Measurements from ENCODE around the gene TADA3.

The TADA3 gene, protein sequence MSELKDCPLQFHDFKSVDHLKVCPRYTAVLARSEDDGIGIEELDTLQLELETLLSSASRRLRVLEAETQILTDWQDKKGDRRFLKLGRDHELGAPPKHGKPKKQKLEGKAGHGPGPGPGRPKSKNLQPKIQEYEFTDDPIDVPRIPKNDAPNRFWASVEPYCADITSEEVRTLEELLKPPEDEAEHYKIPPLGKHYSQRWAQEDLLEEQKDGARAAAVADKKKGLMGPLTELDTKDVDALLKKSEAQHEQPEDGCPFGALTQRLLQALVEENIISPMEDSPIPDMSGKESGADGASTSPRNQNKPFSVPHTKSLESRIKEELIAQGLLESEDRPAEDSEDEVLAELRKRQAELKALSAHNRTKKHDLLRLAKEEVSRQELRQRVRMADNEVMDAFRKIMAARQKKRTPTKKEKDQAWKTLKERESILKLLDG

DNA sequence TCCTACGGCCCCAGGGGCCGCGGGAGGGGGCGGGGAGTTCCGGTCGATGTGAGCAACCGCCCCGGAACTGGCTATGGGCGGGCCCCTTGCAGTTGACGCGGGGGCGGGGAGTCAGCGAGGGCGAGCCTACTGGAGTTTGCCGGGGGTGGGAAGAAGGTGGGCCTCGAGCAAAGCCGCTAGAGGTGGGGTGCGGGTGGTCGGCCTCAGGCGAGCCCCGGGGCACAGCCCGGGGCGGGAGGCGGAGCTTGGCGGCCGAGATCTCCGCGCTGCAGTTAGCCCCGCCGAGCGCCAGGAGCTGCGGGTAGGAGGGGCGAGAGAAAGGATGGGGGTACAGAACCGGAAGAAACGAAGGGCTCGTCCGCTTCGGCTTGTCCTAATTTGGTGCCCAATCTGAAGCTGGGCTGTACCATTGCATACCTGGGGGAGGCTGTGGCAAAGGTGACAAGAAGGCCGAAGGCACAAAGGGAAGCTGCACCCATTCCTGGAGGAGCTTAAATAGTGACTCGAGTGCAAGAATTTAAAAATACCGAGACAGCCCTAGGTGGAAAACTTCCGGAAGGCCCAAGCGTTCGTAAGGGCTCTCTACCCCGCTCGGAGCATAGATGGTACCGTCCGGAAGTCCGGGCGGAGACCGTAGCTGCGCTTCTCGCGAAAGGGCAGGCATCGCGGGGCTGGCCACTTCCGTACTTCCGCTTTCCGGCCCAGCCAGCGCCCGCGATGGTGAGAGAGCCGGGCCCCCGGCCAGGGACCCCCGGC lies at the start of gene TADA3, which contains the start of gene ARPC4:
TADA3 (minus strand) TSS at position 69 of the 756 bp plus-strand sequence. CDS start 1,007 bp downstream, outside the sequence.
ARPC4 (plus strand) TSS at position 678 of the 756 bp plus-strand sequence; CDS start at position 718, 40 bp downstream.
- DNase-seq (ENCODE audit: low read depth) = peak; percentile 93

DNA sequence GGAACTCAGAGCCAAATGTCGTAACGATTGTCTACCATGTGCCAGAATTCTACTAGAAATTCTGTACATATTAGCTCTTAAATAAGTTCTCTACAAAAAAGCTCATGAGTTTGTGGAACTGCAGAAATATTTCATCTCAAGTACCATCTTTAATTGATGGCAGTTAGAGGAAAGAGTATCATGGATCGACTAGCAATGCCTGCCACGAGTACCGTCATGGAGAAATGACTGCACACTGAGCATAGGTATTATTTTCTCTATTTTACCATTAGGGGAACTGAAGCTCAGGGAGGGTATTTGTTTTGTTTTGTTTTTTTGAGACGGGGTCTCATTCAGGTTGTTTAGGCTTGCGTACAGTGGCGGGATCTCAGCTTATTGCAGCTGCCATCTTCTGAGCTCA lies 48.7 kb upstream of the TADA3 start:
- no peak for DNase-seq (ENCODE audit: low read depth)

DNA sequence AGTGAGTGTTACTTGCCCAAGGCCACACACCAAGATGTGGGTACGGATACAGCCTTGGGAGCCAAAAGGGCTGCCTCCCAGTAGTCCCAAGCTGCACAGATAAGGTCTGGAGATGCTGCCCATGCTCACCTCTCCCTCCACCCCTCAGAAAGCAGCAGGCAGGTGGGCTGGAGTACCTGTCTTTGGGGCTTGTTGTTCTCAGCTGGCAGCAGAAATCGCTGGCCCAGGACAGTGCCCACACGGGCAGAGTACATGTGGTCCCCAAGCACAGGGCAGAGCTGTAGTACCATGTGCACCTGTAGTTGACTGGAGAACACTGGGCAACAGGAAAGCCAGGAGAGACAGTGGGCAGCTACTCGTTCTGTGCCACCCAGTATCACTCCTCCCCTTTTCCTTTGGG lies 46.6 kb upstream of the TADA3 start:
- DNase-seq (ENCODE audit: low read depth) = no peak

DNA sequence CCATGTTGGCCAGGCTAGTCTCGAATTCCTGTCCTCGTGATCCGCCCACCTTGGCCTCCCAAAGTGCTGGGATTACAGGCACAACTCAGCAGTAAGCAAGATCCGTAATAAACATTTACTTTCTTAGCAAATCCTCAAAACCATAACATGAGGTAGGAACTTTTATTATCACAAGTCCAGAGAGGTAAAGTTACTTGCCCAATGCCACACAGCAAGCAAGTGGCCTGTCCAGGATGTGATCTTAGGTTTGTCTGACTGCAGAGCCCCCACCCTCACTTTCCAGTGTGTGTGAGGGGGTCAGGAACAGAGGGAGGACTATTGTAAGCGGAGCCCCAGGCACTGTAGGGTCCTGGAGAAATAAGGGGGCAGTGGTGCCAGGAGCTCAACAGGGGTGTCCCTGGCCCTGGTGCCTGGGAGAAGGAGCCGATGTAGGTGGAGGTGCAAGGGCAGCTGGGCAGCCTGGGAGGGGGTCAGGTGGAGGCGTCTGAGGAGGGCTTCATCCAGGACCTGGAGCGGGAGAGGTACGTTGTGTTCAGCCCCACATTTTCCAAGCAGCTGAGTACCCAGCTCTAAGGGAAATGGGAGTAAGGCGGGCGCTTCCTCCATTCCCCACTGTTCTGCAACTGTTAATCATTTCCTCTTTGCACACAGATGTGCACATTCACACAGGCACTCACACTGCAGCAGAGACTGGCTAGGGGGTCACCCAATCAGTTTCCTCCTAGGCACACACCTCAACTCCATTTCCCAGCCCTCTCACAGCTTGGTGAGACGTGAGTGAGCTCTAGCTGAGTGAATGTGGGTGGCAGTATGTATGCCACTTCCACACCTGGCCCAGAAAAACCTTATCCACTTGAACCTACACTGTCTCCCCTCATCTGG lies 45.7 kb upstream of the TADA3 start:
- no peak for DNase-seq (ENCODE audit: low read depth)

DNA sequence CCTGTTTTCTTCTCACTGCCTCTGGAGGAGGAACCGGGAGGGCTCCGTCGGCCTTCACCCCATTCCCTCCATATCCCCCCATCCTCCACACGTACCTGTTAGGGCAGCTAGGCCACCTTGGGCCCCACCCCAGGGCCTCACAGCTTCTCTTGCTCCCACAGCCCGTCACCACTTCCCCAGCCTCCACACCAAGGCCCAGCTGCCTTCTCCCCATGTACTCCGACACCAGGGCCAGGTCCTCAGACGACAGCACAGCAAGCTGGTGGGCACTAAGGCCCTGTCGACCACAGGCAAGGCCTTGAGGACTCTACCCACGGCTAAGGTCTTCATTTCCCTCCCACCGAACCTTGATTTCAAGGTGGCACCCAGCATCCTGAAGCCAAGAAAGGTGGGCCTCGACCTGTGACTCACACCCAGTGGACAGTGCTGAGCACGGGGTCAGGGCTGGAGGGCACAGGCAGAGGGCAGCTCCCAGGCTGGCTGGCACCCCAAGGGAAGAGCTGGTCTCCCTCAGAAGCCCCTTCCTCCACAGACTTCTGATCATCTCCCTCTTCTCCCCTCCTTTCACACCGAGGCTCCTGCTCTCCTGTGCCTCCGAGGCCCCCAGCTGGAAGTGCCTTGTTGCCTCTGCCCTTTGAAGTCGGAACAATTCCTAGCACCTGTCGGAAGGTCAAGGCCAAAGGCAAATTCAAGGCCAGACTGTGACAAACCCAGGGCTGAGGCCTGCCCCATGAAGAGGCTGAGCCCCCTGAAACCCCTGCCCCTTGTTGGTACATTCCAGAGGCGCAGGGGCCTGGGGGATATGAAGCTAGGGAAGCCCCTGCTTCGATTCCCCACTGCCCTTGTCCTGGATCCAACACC lies 42.5 kb upstream of the TADA3 start:
- DNase-seq (ENCODE audit: low read depth) = no peak

DNA sequence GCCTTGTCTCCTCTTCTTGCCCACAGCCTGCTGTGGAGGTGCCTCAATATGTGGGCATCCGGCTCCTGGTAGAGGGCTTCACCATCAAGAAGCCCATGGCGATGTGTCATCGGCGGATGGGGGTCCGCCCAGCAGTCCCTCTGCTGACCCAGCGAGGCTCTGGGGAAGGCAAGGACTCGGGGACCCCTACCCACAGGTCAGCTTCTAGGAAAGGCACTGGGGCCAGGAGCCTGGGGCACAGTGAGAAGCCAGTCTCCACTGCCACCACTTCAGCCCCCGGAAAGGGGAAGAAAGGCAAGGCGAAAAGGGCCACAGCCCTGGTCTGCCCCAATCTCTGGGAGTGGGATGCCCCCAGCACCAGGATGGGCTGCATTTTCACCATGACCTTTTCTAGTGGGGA lies 40.8 kb upstream of the TADA3 start:
- DNase-seq (ENCODE audit: low read depth) = no peak

DNA sequence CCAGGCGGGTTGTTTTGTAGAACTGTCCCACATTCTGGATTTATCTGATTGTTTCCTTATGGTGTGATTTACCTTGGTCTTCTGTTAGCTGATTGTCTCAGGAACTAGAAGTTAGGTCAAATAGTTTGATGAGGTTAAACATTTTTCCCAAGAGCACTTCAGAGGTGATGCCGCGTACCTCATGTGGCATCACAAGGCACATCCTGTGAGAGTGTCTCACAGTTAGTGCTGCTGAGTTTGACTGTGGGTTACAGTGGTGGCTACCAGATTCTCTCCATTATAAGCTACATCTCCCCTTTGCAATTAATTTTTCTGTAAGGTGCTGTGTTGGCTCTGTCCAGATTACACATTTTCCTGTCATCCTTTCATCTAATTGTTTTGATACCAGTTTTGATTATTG lies 39.0 kb upstream of the TADA3 start:
- no peak for DNase-seq (ENCODE audit: low read depth)

DNA sequence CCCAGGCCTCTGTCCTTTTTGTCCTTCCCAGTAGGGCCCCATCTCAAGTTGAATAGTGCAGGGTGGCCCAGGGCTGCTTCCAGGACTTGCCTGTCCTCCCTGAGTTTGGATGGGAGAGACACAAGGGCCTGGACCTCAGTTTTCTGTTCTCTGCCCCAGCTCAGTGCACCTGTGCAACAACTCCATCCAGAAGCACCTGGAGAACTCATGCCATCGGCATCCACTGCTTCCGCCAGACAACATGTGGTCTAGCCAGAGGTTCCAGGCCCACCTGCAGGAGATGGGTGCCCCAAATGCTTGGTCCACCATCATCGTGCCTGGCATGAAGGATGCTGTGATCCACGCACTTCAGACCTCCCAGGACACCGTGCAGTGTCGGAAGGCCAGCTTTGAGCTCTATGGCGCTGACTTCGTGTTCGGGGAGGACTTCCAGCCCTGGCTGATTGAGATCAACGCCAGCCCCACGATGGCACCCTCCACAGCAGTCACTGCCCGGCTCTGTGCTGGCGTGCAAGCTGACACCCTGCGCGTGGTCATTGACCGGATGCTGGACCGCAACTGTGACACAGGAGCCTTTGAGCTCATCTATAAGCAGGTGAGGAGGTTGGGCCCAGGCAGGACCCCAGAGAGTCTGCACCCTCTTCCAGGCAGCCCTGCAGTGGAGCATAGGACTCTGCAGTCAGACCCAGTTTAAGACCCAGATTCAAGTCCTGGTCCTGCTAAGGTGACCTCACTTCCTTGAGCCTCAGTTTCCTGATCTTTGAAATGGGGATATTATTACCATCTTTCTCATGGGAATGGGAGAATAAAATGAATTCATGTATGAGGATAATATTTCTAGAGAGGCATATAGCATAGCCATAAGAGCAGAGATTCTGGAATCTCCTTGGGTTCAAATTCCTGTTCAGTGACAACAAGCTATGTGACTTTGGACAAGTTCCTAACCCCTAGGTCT lies 36.8 kb upstream of the TADA3 start:
- no peak for DNase-seq (ENCODE audit: low read depth)

DNA sequence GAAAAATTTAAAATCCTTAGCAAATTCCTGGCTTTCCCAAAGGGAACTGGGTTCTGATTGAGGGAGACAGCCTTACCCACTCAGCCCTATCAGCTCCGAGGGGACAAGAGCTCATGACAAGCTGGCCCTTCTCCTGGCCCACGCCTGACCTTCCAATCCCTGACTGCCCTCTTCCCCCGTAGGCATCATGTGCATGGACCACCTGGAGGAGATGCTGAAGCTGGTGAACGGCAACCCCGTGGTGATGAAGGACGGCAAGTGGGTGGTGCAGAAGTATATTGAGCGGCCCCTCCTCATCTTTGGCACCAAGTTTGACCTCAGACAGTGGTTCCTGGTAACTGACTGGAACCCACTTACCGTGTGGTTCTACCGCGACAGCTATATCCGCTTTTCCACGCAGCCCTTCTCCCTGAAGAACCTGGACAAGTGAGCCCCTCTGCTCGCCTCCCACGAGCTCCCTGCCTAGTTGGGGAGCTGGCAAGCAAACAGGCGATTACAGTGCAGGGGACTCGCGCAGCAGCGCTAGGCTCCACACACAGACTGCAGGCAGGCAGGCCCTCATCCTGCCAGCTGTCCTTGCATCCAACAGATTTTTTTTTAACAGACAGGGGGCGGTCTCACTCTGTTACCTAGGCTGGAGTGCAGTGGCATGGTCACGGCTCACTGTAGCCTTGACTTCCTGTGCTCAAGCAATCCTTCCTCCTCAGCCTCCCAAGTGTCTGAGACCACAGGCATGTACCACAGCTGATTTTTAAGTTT lies 34.7 kb upstream of the TADA3 start:
- no peak for DNase-seq (ENCODE audit: low read depth)

DNA sequence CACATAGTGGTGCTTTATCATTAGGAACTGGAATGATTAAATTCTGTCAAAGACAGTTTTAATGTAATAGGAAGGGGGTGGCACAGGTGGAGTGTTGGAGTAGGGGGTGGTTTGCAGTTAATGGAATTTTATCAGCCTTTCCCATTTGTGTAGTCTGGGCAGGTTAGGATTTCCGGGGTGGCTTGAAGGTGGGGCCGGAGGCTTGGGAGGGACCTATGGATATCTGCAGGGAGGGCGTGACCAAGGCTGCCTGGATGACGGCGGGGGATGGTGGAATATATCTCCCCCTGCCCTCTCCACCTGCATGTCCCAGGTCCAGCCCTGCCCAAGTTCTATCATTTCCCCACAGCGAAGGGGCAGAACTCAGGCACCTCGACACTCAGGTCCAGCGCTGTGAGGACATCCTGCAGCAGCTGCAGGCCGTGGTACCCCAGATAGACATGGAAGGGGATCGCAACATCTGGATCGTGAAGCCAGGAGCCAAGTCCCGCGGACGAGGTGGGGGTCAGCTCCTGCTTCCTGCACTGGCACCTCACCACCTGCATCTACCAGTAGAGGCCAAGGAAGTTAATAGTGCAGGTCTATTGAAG lies 33.3 kb upstream of the TADA3 start:
- no peak for DNase-seq (ENCODE audit: low read depth)

DNA sequence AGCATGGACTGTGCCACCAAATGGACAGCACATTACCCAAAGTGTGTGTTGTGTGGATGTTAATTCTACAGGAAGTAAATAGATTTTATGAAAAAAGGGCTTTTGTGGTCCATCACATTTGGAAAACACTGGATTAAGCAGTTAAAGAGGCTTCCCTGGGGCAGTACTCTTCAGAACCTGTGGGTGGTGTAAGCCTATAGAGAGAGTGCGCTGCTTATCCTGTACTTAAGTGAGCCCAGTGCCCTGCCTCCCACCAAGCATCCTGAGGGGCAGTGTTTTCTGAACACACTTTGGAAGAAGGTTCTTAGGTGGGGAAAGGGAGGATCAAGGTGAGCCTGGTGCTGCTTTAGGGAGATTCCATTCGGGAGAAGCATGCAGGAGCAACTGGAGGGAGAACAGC lies 28.7 kb upstream of the TADA3 start:
- DNase-seq (ENCODE audit: low read depth) = no peak

DNA sequence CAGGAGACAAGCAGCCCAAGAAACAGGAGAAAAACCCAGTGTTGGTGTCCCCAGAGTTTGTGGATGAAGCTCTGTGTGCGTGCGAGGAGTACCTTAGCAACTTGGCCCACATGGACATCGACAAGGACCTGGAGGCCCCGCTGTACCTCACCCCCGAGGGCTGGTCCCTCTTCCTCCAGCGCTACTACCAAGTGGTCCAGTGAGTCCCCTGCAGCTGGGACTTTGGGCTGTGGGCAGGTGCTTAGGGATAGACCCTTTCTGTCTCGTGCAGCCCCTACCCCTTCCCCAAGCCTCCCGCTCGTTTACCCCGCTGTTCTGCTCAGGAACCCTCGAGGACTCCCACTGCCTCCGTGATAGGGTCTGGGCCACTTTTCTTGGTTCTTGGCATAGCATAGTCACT lies 28.3 kb upstream of the TADA3 start:
- no peak for DNase-seq (ENCODE audit: low read depth)

DNA sequence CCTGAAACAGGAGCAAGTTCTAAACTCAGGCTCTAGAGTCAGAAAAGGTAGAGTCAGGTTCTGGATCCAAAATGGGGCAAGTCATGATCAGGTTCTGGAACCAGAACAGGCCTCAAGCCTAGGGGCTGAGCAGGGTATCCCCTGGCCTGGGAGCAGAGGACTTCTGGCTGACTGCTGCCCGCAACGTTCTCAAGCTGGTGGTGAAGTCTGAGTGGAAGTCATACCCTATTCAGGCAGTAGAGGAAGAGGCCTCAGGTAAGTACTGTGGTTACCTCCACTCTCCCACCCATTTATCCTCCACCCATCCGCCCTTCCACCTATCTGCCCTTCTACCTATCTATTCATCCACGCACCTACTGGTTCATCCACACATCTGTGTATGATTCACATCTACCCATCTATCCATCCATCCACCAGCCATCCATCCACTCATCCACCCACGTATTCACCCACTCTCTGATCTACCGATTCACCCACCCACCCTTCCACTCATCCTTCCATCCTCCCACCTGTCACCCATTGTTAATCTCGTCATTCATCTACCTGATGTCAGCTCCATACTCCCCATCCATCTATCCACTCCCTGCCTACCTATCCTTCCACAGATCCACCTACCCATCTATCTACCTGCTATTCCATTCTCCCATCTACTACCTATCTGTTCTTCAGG lies 26.5 kb upstream of the TADA3 start:
- DNase-seq (ENCODE audit: low read depth) = no peak

DNA sequence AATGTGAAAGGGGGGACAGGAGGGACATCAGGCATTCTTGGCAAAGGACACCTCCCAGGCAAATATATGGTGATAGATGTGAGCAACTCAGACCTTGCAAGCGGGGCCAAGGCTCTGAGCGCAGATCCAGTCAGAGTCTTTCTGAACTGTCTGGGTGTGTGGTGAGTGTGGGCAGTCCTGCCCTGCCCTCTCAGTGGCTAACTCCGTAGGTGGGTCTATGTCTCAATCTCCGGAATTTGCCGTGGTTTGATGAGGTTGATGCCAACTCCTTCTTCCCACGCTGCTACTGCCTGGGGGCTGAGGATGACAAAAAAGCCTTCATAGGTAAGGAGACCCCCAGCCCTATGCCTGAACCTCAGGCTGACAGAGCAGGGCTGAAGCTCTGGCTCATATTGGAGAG lies 25.2 kb upstream of the TADA3 start:
- no peak for DNase-seq (ENCODE audit: low read depth)

DNA sequence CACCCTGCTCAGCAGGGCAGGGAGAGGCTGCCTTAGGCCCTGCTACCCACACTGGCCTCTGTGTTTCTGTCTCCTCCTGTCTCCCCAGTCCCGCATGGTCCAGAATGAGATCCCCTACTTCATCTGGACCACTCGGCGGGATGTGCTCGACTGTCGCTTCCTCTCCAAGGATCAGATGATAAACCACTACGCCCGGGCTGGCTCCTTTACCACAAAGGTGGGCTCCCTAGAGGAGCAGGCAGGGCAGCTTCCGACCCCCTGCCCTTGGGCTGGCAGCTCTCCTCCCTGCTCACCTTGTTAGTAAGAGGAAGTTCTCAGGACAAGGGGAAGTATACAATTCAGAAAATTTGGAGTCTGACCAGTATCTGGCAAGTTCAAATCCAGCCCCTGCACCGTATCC lies 23.7 kb upstream of the TADA3 start:
- no peak for DNase-seq (ENCODE audit: low read depth)

DNA sequence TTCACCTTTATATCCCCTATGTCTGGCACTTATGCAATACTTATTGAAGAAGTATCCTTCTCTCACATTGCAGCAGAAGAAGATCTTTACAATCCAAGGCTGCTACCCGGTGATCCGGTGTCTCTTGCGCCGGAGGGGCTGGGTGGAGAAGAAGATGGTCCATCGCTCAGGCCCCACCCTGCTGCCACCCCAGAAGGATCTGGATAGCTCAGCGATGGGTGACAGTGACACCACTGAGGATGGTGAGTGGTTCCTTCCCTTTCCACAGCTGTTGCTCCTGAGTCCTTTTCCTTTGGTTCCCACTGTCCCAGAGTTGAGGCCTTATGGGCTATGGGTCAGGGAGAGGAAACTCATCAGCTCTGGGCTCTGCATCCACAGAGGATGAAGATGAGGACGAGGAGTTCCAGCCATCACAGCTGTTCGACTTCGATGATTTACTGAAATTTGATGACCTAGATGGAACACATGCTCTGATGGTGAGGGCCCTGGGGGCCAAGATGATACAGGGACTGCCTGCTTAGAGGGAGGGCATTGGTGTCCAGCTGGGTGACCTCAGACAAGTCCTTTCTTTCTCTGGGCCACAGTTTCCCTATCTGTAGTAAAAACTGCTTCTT lies 20.7 kb upstream of the TADA3 start:
- no peak for DNase-seq (ENCODE audit: low read depth)

DNA sequence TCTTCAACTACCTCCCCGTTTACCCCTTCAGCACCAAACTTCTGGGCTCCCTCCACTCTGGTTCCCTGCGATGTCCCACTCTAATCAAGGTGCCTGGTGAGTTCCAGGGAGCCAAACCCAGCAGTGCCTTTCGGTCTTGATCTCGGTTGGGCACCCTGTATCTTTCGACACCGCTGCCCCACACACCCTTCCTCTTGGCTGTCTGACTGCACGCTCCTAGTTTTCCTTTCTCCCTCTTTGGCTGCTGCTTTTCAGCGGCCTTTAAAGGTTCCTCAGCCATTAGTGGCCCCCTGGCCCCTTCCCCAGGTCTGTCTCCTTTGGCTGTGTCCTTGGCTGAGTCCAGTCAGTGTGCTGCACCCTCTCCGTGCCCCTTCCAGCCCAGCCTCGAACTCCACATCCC lies 18.6 kb upstream of the TADA3 start:
- no peak for DNase-seq (ENCODE audit: low read depth)

DNA sequence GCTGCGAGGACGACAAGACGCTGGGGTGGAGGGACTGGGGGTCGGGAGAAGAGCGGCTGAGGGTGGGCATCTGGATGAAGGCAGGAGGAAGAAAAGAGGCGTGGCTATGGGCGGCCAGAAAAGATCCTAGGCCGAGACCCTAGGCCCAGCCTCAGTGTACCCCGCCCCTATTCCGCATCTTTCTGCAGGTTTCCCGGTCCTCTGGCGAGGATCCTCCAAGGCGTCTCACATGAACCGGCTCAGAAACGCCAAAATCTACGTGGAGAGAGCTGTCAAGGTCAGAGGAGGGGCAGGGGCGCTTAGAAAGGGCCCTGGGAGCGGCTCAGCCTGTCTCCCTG lies 18.1 kb upstream of the TADA3 start:
- DNase-seq (ENCODE audit: low read depth) = no peak
